ENCODE measurements around the gene MAFG. TPM values are rescaled to one million over a fixed set of nuclear protein-coding genes. Genes with fewer than 3 reads are reported as not detected.
A peak's percentile ranks its signal among the peaks of the same experiment; 100 is the strongest.

The MAFG gene
- total and polyA plus RNA-seq, 2 of the 13 experiments (the other 11 are each of a cell fraction or from before 2014, with no cell fraction given), result 14.5 to 20.0 TPM

- TF ChIP-seq PBX2 (CRISPR knock-in tag; IDR thresholded peaks at IDR 0.05) (no peak), CREM (IDR thresholded peaks at IDR 0.05) (no peak; the same call in 1 of the 2 replicates), CREM (CRISPR knock-in tag; IDR thresholded peaks at IDR 0.05) (no peak), ZNF574 (CRISPR knock-in tag; IDR thresholded peaks at IDR 0.05) (0 out of 2 replicates have a peak, but pooled peaks have one; percentile 6), HNF1A (IDR thresholded peaks at IDR 0.05; ENCODE audit: low read depth) (no peak), HNF1A (CRISPR knock-in tag; IDR thresholded peaks at IDR 0.05; ENCODE audit: borderline replicate concordance) (no peak), ZNF292 (CRISPR knock-in tag; IDR thresholded peaks at IDR 0.05; ENCODE audit: borderline replicate concordance, low read depth) (no peak), MYC (CRISPR knock-in tag; IDR thresholded peaks at IDR 0.05; ENCODE audit: borderline replicate concordance) (0 out of 2 replicates have a peak, but pooled peaks have one; percentile 58), ERF (CRISPR knock-in tag; IDR thresholded peaks at IDR 0.05) (no peak), PPARG (CRISPR knock-in tag; conservative IDR thresholded peaks at IDR 0.05) (no peak), ZNF891 (CRISPR knock-in tag; IDR thresholded peaks at IDR 0.05) (no peak; the same call in 1 of the 2 replicates), HOXD1 (CRISPR knock-in tag; IDR thresholded peaks at IDR 0.05) (0 out of 2 replicates have a peak, but pooled peaks have one; percentile 58)
- TF ChIP-seq, protein P1, sequence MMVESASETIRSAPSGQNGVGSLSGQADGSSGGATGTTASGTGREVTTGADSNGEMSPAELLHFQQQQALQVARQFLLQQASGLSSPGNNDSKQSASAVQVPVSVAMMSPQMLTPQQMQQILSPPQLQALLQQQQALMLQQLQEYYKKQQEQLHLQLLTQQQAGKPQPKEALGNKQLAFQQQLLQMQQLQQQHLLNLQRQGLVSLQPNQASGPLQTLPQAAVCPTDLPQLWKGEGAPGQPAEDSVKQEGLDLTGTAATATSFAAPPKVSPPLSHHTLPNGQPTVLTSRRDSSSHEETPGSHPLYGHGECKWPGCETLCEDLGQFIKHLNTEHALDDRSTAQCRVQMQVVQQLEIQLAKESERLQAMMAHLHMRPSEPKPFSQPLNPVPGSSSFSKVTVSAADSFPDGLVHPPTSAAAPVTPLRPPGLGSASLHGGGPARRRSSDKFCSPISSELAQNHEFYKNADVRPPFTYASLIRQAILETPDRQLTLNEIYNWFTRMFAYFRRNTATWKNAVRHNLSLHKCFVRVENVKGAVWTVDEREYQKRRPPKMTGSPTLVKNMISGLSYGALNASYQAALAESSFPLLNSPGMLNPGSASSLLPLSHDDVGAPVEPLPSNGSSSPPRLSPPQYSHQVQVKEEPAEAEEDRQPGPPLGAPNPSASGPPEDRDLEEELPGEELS (CRISPR knock-in tag; IDR thresholded peaks at IDR 0.05), result no peak
- TF ChIP-seq, protein P2, sequence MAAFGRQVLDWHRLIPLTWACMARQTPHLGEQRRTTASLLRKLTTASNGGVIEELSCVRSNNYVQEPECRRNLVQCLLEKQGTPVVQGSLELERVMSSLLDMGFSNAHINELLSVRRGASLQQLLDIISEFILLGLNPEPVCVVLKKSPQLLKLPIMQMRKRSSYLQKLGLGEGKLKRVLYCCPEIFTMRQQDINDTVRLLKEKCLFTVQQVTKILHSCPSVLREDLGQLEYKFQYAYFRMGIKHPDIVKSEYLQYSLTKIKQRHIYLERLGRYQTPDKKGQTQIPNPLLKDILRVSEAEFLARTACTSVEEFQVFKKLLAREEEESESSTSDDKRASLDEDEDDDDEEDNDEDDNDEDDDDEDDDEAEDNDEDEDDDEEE (CRISPR knock-in tag; IDR thresholded peaks at IDR 0.05), result no peak; the same call in 1 of the 2 replicates
- TF ChIP-seq, protein P3, sequence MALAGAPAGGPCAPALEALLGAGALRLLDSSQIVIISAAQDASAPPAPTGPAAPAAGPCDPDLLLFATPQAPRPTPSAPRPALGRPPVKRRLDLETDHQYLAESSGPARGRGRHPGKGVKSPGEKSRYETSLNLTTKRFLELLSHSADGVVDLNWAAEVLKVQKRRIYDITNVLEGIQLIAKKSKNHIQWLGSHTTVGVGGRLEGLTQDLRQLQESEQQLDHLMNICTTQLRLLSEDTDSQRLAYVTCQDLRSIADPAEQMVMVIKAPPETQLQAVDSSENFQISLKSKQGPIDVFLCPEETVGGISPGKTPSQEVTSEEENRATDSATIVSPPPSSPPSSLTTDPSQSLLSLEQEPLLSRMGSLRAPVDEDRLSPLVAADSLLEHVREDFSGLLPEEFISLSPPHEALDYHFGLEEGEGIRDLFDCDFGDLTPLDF (CRISPR knock-in tag; IDR thresholded peaks at IDR 0.05), result peak; percentile 41; the same call in 1 of the 2 replicates
Measured at GRCh38 chr17:81869221-81870130, 58.1 kb downstream of the MAFG start (continued).

Measured in HepG2 (cell line).